DOHH2 (cell line): ENCODE data around the gene GKN1.

Source experiments
- CTCF ChIP-seq: fragments of 200-600 bp; sonication (generic); IDR thresholded peaks from one replicate; pipeline ENCODE4 v1.5.1; 2014; ENCODE audit warnings: antibody characterized with exemption, mild to moderate bottlenecking, low read depth, low read length; ENCODE audit not compliant: poor library complexity, severe bottlenecking
- EZH2phosphoT487 ChIP-seq: fragments of 200-600 bp; sonication (generic); IDR thresholded peaks from 2 replicates; pipeline ENCODE4 v1.6.1; 2017; ENCODE audit warnings: borderline replicate concordance, mild to moderate bottlenecking, antibody characterized with exemption, low read length, moderate library complexity, mixed read lengths

DNA sequence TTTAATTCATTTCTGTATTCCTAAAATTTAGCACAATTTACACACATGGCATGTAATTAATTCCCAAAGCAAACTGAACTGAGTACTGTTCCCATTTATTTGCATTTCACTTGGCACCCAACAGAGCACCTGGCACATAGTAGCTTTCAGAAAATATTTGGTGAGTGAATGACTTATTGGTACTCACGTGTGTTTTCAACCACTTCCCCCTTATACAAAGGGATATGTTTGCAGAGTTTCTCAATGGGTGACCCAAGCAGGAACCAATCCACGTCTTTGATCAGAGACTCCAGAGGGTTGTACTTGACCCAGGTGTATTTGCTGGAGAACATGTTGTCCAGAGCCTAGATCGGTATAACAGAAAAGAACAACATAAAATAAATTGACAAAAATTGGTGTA lies 28.3 kb upstream of the GKN1 start:
- TF ChIP-seq CTCF (no peak), EZH2phosphoT487 (no peak)
